GM12892 (cell line): ENCODE results near the gene ABCC1.

ENCODE experiments used
- POLR2A ChIP-seq: IDR thresholded peaks from 2 replicates; pipeline ENCODE4 v1.6.1; 2011; ENCODE audit warnings: low read depth, low read length, control low read depth
- TAF1 ChIP-seq: IDR thresholded peaks from 2 replicates; pipeline ENCODE4 v1.6.1; 2011; ENCODE audit warnings: low read depth, mild to moderate bottlenecking, control low read depth, low read length, borderline replicate concordance

- no peak for TF ChIP-seq TAF1
- no peak for TF ChIP-seq POLR2A
Observed at GRCh38 chr16:16141141-16141540, 191.7 kb downstream of the ABCC1 start.
